Keratinocyte (primary cell): Measurements from ENCODE around the gene SMIM27.

ENCODE experiments used
- CTCF ChIP-seq, 3 experiments: IDR thresholded peaks in 1 of 3; conservative IDR thresholded peaks in 1 of 3; optimal IDR thresholded peaks in 1 of 3; 2 replicates in 2 of 3; 3 replicates in 1 of 3; pipeline versions ENCODE3 to v1.5.1; 2011; ENCODE audit warnings: low read length in 3 of 3, mild to moderate bottlenecking in 3 of 3, moderate library complexity in 2 of 3, control low read depth in 1 of 3, inconsistent platforms in 1 of 3; ENCODE audit not compliant: insufficient read depth in 2 of 3; ENCODE audit errors: extremely low read depth in 1 of 3
- EZH2 ChIP-seq: IDR thresholded peaks from one replicate; pipeline ENCODE4 v1.6.1; 2012; ENCODE audit warnings: inconsistent platforms, mild to moderate bottlenecking, low read length, moderate library complexity

DNA sequence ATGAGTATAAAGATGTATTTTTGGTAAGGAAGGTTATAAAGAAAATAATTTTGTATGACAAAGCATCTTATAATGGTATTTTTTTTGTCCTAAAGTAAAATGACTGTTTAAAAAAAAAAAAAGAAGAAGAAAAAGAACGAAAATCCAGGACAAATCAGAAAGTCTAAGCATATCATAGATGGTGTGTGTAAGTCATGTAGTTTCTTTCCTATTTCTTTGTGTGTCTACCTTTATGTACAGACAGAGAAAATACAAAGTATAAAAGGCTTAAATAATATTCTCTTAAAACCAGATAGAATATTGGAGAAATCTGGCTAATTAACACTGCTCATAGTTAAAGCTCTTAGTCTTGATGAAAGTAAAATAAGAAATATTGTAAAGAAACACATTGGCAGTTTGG is 33.9 kb upstream of the SMIM27 start:
- no peak for TF ChIP-seq CTCF (optimal IDR thresholded peaks at IDR 0.05 in 1 of 3, IDR thresholded peaks at IDR 0.05 in 1 of 3, conservative IDR thresholded peaks at IDR 0.05 in 1 of 3; ENCODE audit: extremely low read depth in 1 of 3, insufficient read depth in 2 of 3, low read length in 3 of 3)
- TF ChIP-seq EZH2 = no peak
